ENCODE measurements around the gene ZSCAN30. TPM values are rescaled to one million over a fixed set of nuclear protein-coding genes. Genes with fewer than 3 reads are reported as not detected.

Gene ZSCAN30
- total and polyA plus RNA-seq, 2 of the 13 experiments (the other 11 are each of a cell fraction or from before 2014, with no cell fraction given), result 7.4 to 7.7 TPM

- Histone ChIP-seq H3K36me3 (replicated peaks in 1 of 2; ENCODE audit: control insufficient read depth in 1 of 2, insufficient read depth in 2 of 2, low read length in 2 of 2) (no peaks in the 10 kb centered on the region), H3K79me2 (ENCODE audit: insufficient read depth, low read length) (no peaks in the 10 kb centered on the region), H4K20me1 (ENCODE audit: insufficient read depth, low read length) (no peaks in the 10 kb centered on the region), H3K4me3 (replicated peaks in 1 of 3; ENCODE audit: insufficient read depth in 1 of 3, low read depth in 2 of 3, low read length in 3 of 3) (no peak overlapping the region), H3K27me3 (ENCODE audit: control insufficient read depth in 1 of 2, insufficient read depth in 2 of 2, low read length in 2 of 2) (no peaks in the 10 kb centered on the region), H3K4me1 (ENCODE audit: insufficient read depth, low read length) (no peaks in the 10 kb centered on the region), H2AFZ (ENCODE audit: low read length) (no peak overlapping the region), H3K27ac (ENCODE audit: extremely low read length, insufficient read depth, low read length) (no peak overlapping the region), H3K4me2 (ENCODE audit: low read depth, low read length) (no peak overlapping the region), H3K9ac (ENCODE audit: insufficient read depth, low read depth, low read length) (no peak overlapping the region), H3K9me3 (ENCODE audit: low read length) (no peaks in the 10 kb centered on the region)
- CTCF ChIA-PET (ENCODE audit: low intra/inter-chr PET ratio, low total read pairs), result no interaction called here
- ATAC-seq (no peak), FAIRE-seq (no peak), DNase-seq (ENCODE audit: low spot score) (no peak)
- POLR2A ChIA-PET, result no interaction called here
- no TSS peak for BruUV-seq (replicated peaks)
- TF ChIP-seq PLRG1 (conservative IDR thresholded peaks at IDR 0.05) (no peak), BCLAF1 (IDR thresholded peaks at IDR 0.05) (no peak), TBP (CRISPR knock-in tag; IDR thresholded peaks at IDR 0.05) (no peak), TRIM22 (IDR thresholded peaks at IDR 0.05) (no peak), IKZF1 (IDR thresholded peaks at IDR 0.05) (no peak)
- intact Hi-C loops (cut with micrococcal nuclease; ENCODE audit: unreplicated experiment) (no loop called here), in situ Hi-C loops (cut with HindIII; ENCODE audit: extremely low pct_ligation_motif_present, low pct_unique_long_range_greater_than_20kb) (no loop called here)
- 91% methylated on average over 30 of the region's 30 CpGs for WGBS (ENCODE audit: low lambda C conversion rate)
These were observed 22.2 kb downstream of the ZSCAN30 start for GRCh38 chr18:35267809-35268208.

GRCh38 chr18:35267161-35267651, 22.8 kb downstream of the ZSCAN30 start:
- intact Hi-C loops (cut with micrococcal nuclease; ENCODE audit: unreplicated experiment) (no loop called here), in situ Hi-C loops (cut with HindIII; ENCODE audit: extremely low pct_ligation_motif_present, low pct_unique_long_range_greater_than_20kb) (no loop called here)
- ChIA-PET POLR2A (no interaction called here), CTCF (ENCODE audit: low intra/inter-chr PET ratio, low total read pairs) (no interaction called here)
- Histone ChIP-seq H3K27ac (ENCODE audit: extremely low read length, insufficient read depth, low read length) (no peak overlapping the region), H3K36me3 (replicated peaks in 1 of 2; ENCODE audit: control insufficient read depth in 1 of 2, insufficient read depth in 2 of 2, low read length in 2 of 2) (peaks cover 2 to 5% of the 10 kb centered on the region in 2 experiments; a peak in 1 of 5 replicates), H3K4me2 (ENCODE audit: low read depth, low read length) (no peak overlapping the region), H4K20me1 (ENCODE audit: insufficient read depth, low read length) (no peaks in the 10 kb centered on the region), H3K4me1 (ENCODE audit: insufficient read depth, low read length) (no peaks in the 10 kb centered on the region), H3K79me2 (ENCODE audit: insufficient read depth, low read length) (no peaks in the 10 kb centered on the region), H3K9me3 (ENCODE audit: low read length) (no peaks in the 10 kb centered on the region), H2AFZ (ENCODE audit: low read length) (no peak overlapping the region), H3K27me3 (ENCODE audit: control insufficient read depth in 1 of 2, insufficient read depth in 2 of 2, low read length in 2 of 2) (no peaks in the 10 kb centered on the region), H3K9ac (ENCODE audit: insufficient read depth, low read depth, low read length) (no peak overlapping the region), H3K4me3 (replicated peaks in 1 of 3; ENCODE audit: insufficient read depth in 1 of 3, low read depth in 2 of 3, low read length in 3 of 3) (no peak overlapping the region)
- no peak for DNase-seq (ENCODE audit: low spot score)
- BruUV-seq (replicated peaks), result no TSS peak
- ATAC-seq, result no peak
- TF ChIP-seq ZNF562 (CRISPR knock-in tag; IDR thresholded peaks at IDR 0.05; ENCODE audit: borderline replicate concordance), result no peak
- TF ChIP-seq, protein P1, sequence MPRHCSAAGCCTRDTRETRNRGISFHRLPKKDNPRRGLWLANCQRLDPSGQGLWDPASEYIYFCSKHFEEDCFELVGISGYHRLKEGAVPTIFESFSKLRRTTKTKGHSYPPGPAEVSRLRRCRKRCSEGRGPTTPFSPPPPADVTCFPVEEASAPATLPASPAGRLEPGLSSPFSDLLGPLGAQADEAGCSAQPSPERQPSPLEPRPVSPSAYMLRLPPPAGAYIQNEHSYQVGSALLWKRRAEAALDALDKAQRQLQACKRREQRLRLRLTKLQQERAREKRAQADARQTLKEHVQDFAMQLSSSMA (CRISPR knock-in tag; IDR thresholded peaks at IDR 0.05), result no peak
- no peak for TF ChIP-seq NKX3-1 (CRISPR knock-in tag; IDR thresholded peaks at IDR 0.05)
- no peak for TF ChIP-seq WIZ (CRISPR knock-in tag; IDR thresholded peaks at IDR 0.05)
- TF ChIP-seq ZNF12 (CRISPR knock-in tag; IDR thresholded peaks at IDR 0.05), result no peak
- no peak for TF ChIP-seq KDM1A (CRISPR knock-in tag; IDR thresholded peaks at IDR 0.05)
- no peak for TF ChIP-seq ZNF124 (CRISPR knock-in tag; IDR thresholded peaks at IDR 0.05)
- no peak for TF ChIP-seq KDM4B (CRISPR knock-in tag; IDR thresholded peaks at IDR 0.05)
- 98% methylated on average over 48 of the region's 48 CpGs for WGBS (ENCODE audit: low lambda C conversion rate)
- FAIRE-seq, result no peak

Data from HepG2 (cell line).